Activated naive CD4-positive, alpha-beta T cell treated with anti-CD3 and anti-CD28 coated beads for 36 hours (primary cell): ENCODE results near the gene ZNF385B. TPM values are rescaled to one million over a fixed set of nuclear protein-coding genes. Genes with fewer than 3 reads are reported as not detected.
"Not testable (repeated sequence)": the region's sequence is repeated elsewhere in the genome, so short reads cannot be mapped to it uniquely, and the experiment has no call there.

Experiments
- CTCF ChIA-PET: fragments of 350-600 bp; sonication (Branson Sonifier 250); formaldehyde crosslinking; loops from one replicate; lab custom pipeline; 2021; ENCODE audit warnings: antibody characterized with exemption; lab: Charles Lee
- DNase-seq: peaks from one replicate; pipeline ENCODE4 v3.0.0-alpha.2; 2020
- H3K27ac Mint-ChIP-seq: one replicate; pipeline ENCODE4 v1.8.0; 2021; ENCODE audit warnings: mild to moderate bottlenecking, mixed read lengths
- H3K27me3 Mint-ChIP-seq: one replicate; pipeline ENCODE4 v1.8.0; 2021; ENCODE audit warnings: low read depth, mixed read lengths
- H3K36me3 Mint-ChIP-seq: one replicate; pipeline ENCODE4 v1.8.0; 2021; ENCODE audit warnings: low read depth, mixed read lengths
- H3K4me1 Mint-ChIP-seq: one replicate; pipeline ENCODE4 v1.8.0; 2021; ENCODE audit warnings: low read depth, mixed read lengths
- H3K4me3 Mint-ChIP-seq: one replicate; pipeline ENCODE4 v1.8.0; 2021; ENCODE audit warnings: mild to moderate bottlenecking, moderate library complexity, mixed read lengths
- H3K9me3 Mint-ChIP-seq: one replicate; pipeline ENCODE4 v1.8.0; 2021; ENCODE audit warnings: mixed read lengths
- intact Hi-C: fragments of 100-400 bp; cut with micrococcal nuclease; formaldehyde crosslinking; loops from one replicate; pipeline ENCODE4 v1.15.1; 2023
- total RNA-seq, 2 experiments: library from RNA; stranded (reverse); gene quantifications; one replicate each; pipeline ENCODE4 v1.2.3, GENCODE V29; 2021

ZNF385B gene
- total RNA-seq: not detected

- intact Hi-C loops: no loop called here
- peaks cover 33% of the 10 kb centered on the region for H3K27me3 Mint-ChIP-seq
- H3K27ac Mint-ChIP-seq: no peak within 1 kb of the TSS
- peak within 1 kb of the TSS; percentile 19 for H3K4me3 Mint-ChIP-seq
- no peaks in the 10 kb centered on the region for H3K36me3 Mint-ChIP-seq
- no peaks in the 10 kb centered on the region for H3K9me3 Mint-ChIP-seq
- CTCF ChIA-PET: no interaction called here
- no peak for DNase-seq
- peaks cover 12% of the 10 kb centered on the region for H3K4me1 Mint-ChIP-seq
Observed at GRCh38 chr2:179861416-179862067, at the start of gene ZNF385B. Gene ZNF385B (minus strand): TSS chr2:179861612.

- Mint-ChIP-seq H3K9me3 (no peaks in the 10 kb centered on the region), H3K36me3 (no peaks in the 10 kb centered on the region), H3K27me3 (peaks cover 4% of the 10 kb centered on the region), H3K4me3 (no peak overlapping the region), H3K4me1 (no peaks in the 10 kb centered on the region), H3K27ac (no peak overlapping the region)
- intact Hi-C loops: no loop called here
- CTCF ChIA-PET: no interaction called here
- no peak for DNase-seq
Observed at GRCh38 chr2:179910735-179911113, 49.3 kb upstream of the ZNF385B start.

GRCh38 chr2:179909845-179910734, 48.7 kb upstream of the ZNF385B start:
- Mint-ChIP-seq H3K27ac (no peak overlapping the region), H3K9me3 (no peaks in the 10 kb centered on the region), H3K27me3 (peaks cover 4% of the 10 kb centered on the region), H3K4me3 (no peak overlapping the region), H3K36me3 (no peaks in the 10 kb centered on the region), H3K4me1 (no peaks in the 10 kb centered on the region)
- intact Hi-C loops: no loop called here
- CTCF ChIA-PET: no interaction called here
- DNase-seq: no peak

DNA sequence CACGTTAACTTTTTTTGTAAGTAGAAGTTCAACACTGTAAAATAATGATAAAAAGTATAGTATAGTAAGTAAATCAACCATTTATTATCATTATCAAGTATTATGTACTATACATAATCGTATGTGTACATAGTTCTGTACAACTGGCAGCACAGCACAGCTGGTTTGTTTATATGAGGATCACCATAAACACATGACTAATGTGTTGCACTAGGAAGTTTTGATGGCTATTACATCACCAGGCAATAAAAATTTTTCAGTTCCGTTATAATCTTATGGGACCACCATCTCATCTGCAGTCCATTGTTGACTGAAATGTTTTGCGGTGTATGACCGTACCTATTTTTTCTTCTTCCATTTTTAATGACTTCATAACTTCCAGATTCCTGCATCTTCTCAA, 39.2 kb upstream of the ZNF385B start:
- intact Hi-C loops: no loop called here
- CTCF ChIA-PET: no interaction called here
- H3K36me3 Mint-ChIP-seq: peaks cover 1% of the 10 kb centered on the region
- peaks cover 4% of the 10 kb centered on the region for H3K27me3 Mint-ChIP-seq
- no peaks in the 10 kb centered on the region for H3K4me1 Mint-ChIP-seq
- H3K9me3 Mint-ChIP-seq: peaks cover 9% of the 10 kb centered on the region
- no peak for DNase-seq
- no peak overlapping the region for H3K4me3 Mint-ChIP-seq
- H3K27ac Mint-ChIP-seq: no peak overlapping the region

GRCh38 chr2:179899666-179900065, 38.3 kb upstream of the ZNF385B start:
- DNase-seq: no peak
- Mint-ChIP-seq H3K4me3 (no peak overlapping the region), H3K4me1 (no peaks in the 10 kb centered on the region), H3K36me3 (peaks cover 1% of the 10 kb centered on the region), H3K27ac (no peak overlapping the region), H3K27me3 (peaks cover 4% of the 10 kb centered on the region), H3K9me3 (peaks cover 9% of the 10 kb centered on the region)
- intact Hi-C loops: no loop called here
- CTCF ChIA-PET: no interaction called here

DNA sequence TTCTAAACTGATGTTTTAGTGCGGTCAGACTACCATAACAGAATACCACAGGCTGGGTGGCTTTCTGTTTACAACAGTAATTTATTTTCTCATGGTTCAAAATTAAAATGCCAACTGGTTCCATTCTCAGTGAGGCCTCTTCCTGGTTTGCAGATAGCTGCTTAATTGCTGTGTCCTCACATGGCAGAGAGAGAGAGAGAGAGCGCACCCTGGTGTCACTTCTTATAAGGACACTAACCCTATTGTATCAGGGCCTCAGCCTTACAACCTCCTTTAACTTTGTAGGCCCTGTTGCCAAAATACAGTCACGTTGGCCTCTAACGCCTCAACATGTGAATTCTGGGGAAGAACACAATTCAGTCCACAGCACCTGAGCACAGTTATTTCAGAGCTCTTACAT, 37.5 kb upstream of the ZNF385B start:
- Mint-ChIP-seq H3K9me3 (peaks cover 6% of the 10 kb centered on the region), H3K36me3 (peaks cover 1% of the 10 kb centered on the region), H3K4me1 (no peaks in the 10 kb centered on the region), H3K27me3 (peaks cover 4% of the 10 kb centered on the region), H3K27ac (no peak overlapping the region), H3K4me3 (no peak overlapping the region)
- intact Hi-C loops: no loop called here
- CTCF ChIA-PET: interaction anchor here (0.6 kb wide), 2 partner anchors 474 to 483 kb away, joined by 3 to 4 read pairs; no protein-coding TSS in a partner anchor
- peak; percentile 35 for DNase-seq

DNA sequence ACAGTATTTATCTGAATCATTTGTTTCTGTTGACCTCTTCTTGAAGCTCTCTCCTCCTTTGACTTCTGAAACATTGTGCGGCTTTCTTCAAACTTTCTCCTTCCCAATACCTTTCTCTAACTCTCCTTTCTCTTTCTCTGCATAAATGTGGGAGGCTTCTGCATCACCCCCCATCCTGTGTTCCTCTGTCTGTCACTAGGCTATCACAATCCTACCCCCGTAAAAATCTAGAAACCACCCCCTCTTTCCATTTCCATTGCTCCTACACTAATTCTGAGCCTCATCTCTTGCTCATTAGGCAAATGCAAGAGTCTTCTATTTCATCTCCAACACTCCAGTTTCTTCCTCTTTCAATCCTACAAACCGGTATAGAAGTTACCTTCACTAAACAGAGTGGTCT, 32.2 kb upstream of the ZNF385B start:
- Mint-ChIP-seq H3K9me3 (peaks cover 4% of the 10 kb centered on the region), H3K4me1 (no peaks in the 10 kb centered on the region)

GRCh38 chr2:179891237-179891636, 29.8 kb upstream of the ZNF385B start:
- no peaks in the 10 kb centered on the region for H3K36me3 Mint-ChIP-seq
- intact Hi-C loops: no loop called here
- no peak for DNase-seq
- no peak overlapping the region for H3K4me3 Mint-ChIP-seq
- H3K27ac Mint-ChIP-seq: no peak overlapping the region
- no peaks in the 10 kb centered on the region for H3K27me3 Mint-ChIP-seq
- CTCF ChIA-PET: no interaction called here
- peaks cover 8% of the 10 kb centered on the region for H3K9me3 Mint-ChIP-seq
- H3K4me1 Mint-ChIP-seq: no peaks in the 10 kb centered on the region

More for the DNA sequence above, 32.2 kb upstream of the ZNF385B start:
- intact Hi-C loops: no loop called here
- no peak overlapping the region for H3K4me3 Mint-ChIP-seq
- CTCF ChIA-PET: no interaction called here
- H3K36me3 Mint-ChIP-seq: peaks cover 1% of the 10 kb centered on the region
- H3K27me3 Mint-ChIP-seq: no peaks in the 10 kb centered on the region
- DNase-seq: no peak
- no peak overlapping the region for H3K27ac Mint-ChIP-seq

GRCh38 chr2:179890666-179891065, 29.3 kb upstream of the ZNF385B start:
- H3K36me3 Mint-ChIP-seq: no peaks in the 10 kb centered on the region
- intact Hi-C loops: no loop called here
- DNase-seq: no peak
- H3K4me3 Mint-ChIP-seq: no peak overlapping the region
- H3K27ac Mint-ChIP-seq: no peak overlapping the region
- peaks cover 8% of the 10 kb centered on the region for H3K9me3 Mint-ChIP-seq
- CTCF ChIA-PET: interaction anchor here (0.5 kb wide), 1 partner anchor 964 kb away, joined by 3 read pairs; no protein-coding TSS in a partner anchor
- no peaks in the 10 kb centered on the region for H3K4me1 Mint-ChIP-seq
- H3K27me3 Mint-ChIP-seq: no peaks in the 10 kb centered on the region

GRCh38 chr2:179888642-179889041, 27.2 kb upstream of the ZNF385B start:
- H3K9me3 Mint-ChIP-seq, DNase-seq, H3K4me1 Mint-ChIP-seq, CTCF ChIA-PET, H3K27me3 Mint-ChIP-seq, H3K36me3 Mint-ChIP-seq, H3K27ac Mint-ChIP-seq, H3K4me3 Mint-ChIP-seq, intact Hi-C loops: not testable (repeated sequence)

GRCh38 chr2:179884193-179884592, 22.8 kb upstream of the ZNF385B start:
- H3K9me3 Mint-ChIP-seq: peaks cover 8% of the 10 kb centered on the region

GRCh38 chr2:179882851-179883806, 21.7 kb upstream of the ZNF385B start:
- H3K27me3 Mint-ChIP-seq: peaks cover 11% of the 10 kb centered on the region
- CTCF ChIA-PET: interaction anchor here (0.6 kb wide), 1 partner anchor 1306 kb away, joined by 4 read pairs; no protein-coding TSS in a partner anchor
- intact Hi-C loops: no loop called here
- no peaks in the 10 kb centered on the region for H3K36me3 Mint-ChIP-seq
- H3K27ac Mint-ChIP-seq: no peak overlapping the region
- H3K4me1 Mint-ChIP-seq: no peaks in the 10 kb centered on the region
- DNase-seq: no peak
- no peak overlapping the region for H3K4me3 Mint-ChIP-seq
- no peaks in the 10 kb centered on the region for H3K9me3 Mint-ChIP-seq

More at GRCh38 chr2:179884193-179884592, 22.8 kb upstream of the ZNF385B start:
- CTCF ChIA-PET: no interaction called here
- Mint-ChIP-seq H3K27me3 (peaks cover 11% of the 10 kb centered on the region), H3K27ac (no peak overlapping the region), H3K36me3 (no peaks in the 10 kb centered on the region), H3K4me1 (no peaks in the 10 kb centered on the region), H3K4me3 (no peak overlapping the region)
- no peak for DNase-seq
- intact Hi-C loops: no loop called here
